IMR-90 (cell line): Measurements from ENCODE around the gene SERP1. TPM values are rescaled to one million over a fixed set of nuclear protein-coding genes. Genes with fewer than 3 reads are reported as not detected.

Experiments
- ATAC-seq: fragments of 200-7000 bp; cut with Tn5 transposase; 2 replicates; pipeline ENCODE4 v1.9.1; 2020; ENCODE audit warnings: low read depth, mild to moderate bottlenecking, moderate library complexity
- BruUV-seq: library from RNA; stranded (reverse); fragments of 400-500 nt; replicated peaks from 2 replicates; lab custom pipeline; 2021; lab: Mats Ljungman, UMichigan
- CTCF ChIA-PET: fragments of 300-600 bp; formaldehyde crosslinking; extraction: SDS; loops from one replicate; lab custom pipeline; 2021; ENCODE audit warnings: antibody characterized with exemption; lab: Yijun Ruan, JAX
- POLR2A ChIA-PET: fragments of 300-600 bp; sonication (Branson Sonifier 250); formaldehyde crosslinking; loops from one replicate; lab custom pipeline; 2022; ENCODE audit warnings: antibody characterized with exemption; ENCODE audit not compliant: unreplicated experiment; lab: Charles Lee
- DNase-seq: peaks from one replicate; pipeline ENCODE4 v3.0.0; 2013
- H2AFZ ChIP-seq: replicated peaks from 2 replicates; pipeline ENCODE3; 2013; ENCODE audit warnings: low read length, mild to moderate bottlenecking; ENCODE audit not compliant: poor library complexity
- H2AK5ac ChIP-seq: 2 replicates; pipeline ENCODE4 v1.6.1; 2013; ENCODE audit warnings: low read depth, low read length, inconsistent platforms
- H2AK9ac ChIP-seq: replicated peaks from 2 replicates; pipeline ENCODE3; 2013; ENCODE audit warnings: mild to moderate bottlenecking, low read depth, low read length, moderate library complexity; ENCODE audit not compliant: poor library complexity
- H2BK120ac ChIP-seq: 2 replicates; pipeline ENCODE4 v1.6.1; 2013; ENCODE audit warnings: low read depth, low read length, inconsistent platforms
- H2BK15ac ChIP-seq: 3 replicates; pipeline ENCODE4 v1.6.1; 2013; ENCODE audit warnings: low read depth, low read length, inconsistent platforms
- H2BK20ac ChIP-seq: 2 replicates; pipeline ENCODE4 v1.6.1; 2013; ENCODE audit warnings: low read depth, mild to moderate bottlenecking, inconsistent platforms, low read length, moderate library complexity
- H2BK5ac ChIP-seq: 2 replicates; pipeline ENCODE4 v1.6.1; 2013; ENCODE audit warnings: mild to moderate bottlenecking, low read depth, low read length, inconsistent platforms; ENCODE audit not compliant: poor library complexity, severe bottlenecking
- H3K14ac ChIP-seq: replicated peaks from 2 replicates; pipeline ENCODE4 v1.6.1; 2013; ENCODE audit warnings: low read depth, low read length, inconsistent platforms
- H3K18ac ChIP-seq: 2 replicates; pipeline ENCODE4 v1.6.1; 2013; ENCODE audit warnings: low read depth, low read length, control low read depth
- H3K23ac ChIP-seq: 2 replicates; pipeline ENCODE4 v1.6.1; 2013; ENCODE audit warnings: low read depth, low read length, inconsistent platforms
- H3K27ac ChIP-seq: 2 replicates; pipeline ENCODE4 v1.5.1; 2013; ENCODE audit warnings: mild to moderate bottlenecking, control low read depth, low read length; ENCODE audit not compliant: insufficient read depth
- H3K27me3 ChIP-seq: 2 replicates; pipeline ENCODE4 v1.6.1; 2013; ENCODE audit warnings: low read length; ENCODE audit not compliant: control insufficient read depth, insufficient read depth
- H3K36me3 ChIP-seq: 2 replicates; pipeline ENCODE4 v1.6.1; 2013; ENCODE audit warnings: low read length, mixed read lengths; ENCODE audit not compliant: control insufficient read depth, insufficient read depth
- H3K4ac ChIP-seq: 2 replicates; pipeline ENCODE4 v1.6.1; 2013; ENCODE audit warnings: low read depth, low read length, inconsistent platforms
- H3K4me1 ChIP-seq: 2 replicates; pipeline ENCODE4 v1.6.1; 2013; ENCODE audit warnings: low read length, mixed read lengths; ENCODE audit not compliant: control insufficient read depth, insufficient read depth
- H3K4me2 ChIP-seq: 2 replicates; pipeline ENCODE4 v1.6.1; 2013; ENCODE audit warnings: low read depth, mild to moderate bottlenecking, control low read depth, low read length, moderate library complexity
- H3K4me3 ChIP-seq: 2 replicates; pipeline ENCODE4 v1.5.1; 2013; ENCODE audit warnings: low read depth, mild to moderate bottlenecking, control low read depth, low read length, moderate library complexity; ENCODE audit not compliant: insufficient read depth
- H3K56ac ChIP-seq: 2 replicates; pipeline ENCODE4 v1.6.1; 2013; ENCODE audit warnings: low read length, inconsistent platforms; ENCODE audit not compliant: insufficient read depth; ENCODE audit errors: extremely low read depth
- H3K79me1 ChIP-seq, 2 experiments: 2 replicates each; pipeline ENCODE4 v1.6.1; 2013; ENCODE audit warnings: low read length in 2 of 2, inconsistent platforms in 1 of 2, low read depth in 1 of 2
- H3K9ac ChIP-seq: 2 replicates; pipeline ENCODE4 v1.6.1; 2013; ENCODE audit warnings: low read depth, low read length, control low read depth
- H3K9me1 ChIP-seq: 2 replicates; pipeline ENCODE4 v1.6.1; 2013; ENCODE audit warnings: low read length, inconsistent platforms; ENCODE audit not compliant: insufficient read depth
- H3K9me3 ChIP-seq: 2 replicates; pipeline ENCODE4 v1.6.1; 2013; ENCODE audit warnings: low read length; ENCODE audit not compliant: control insufficient read depth, insufficient read depth
- H4K20me1 ChIP-seq: 2 replicates; pipeline ENCODE4 v1.6.1; 2013; ENCODE audit warnings: low read length, inconsistent platforms; ENCODE audit not compliant: insufficient read depth
- H4K5ac ChIP-seq: 2 replicates; pipeline ENCODE4 v1.6.1; 2013; ENCODE audit warnings: mild to moderate bottlenecking, low read depth, low read length, control low read depth
- H4K8ac ChIP-seq, 2 experiments: 2 replicates each; pipeline ENCODE4 v1.6.1; 2013; ENCODE audit warnings: low read depth in 2 of 2, low read length in 2 of 2, control low read depth in 1 of 2, inconsistent platforms in 1 of 2
- H4K91ac ChIP-seq: 2 replicates; pipeline ENCODE4 v1.6.1; 2013; ENCODE audit warnings: low read depth, low read length, inconsistent platforms; ENCODE audit not compliant: insufficient read depth
- BHLHE40 ChIP-seq: fragments of 150-350 bp; IDR thresholded peaks from 2 replicates; pipeline ENCODE4 v1.6.1; 2016; ENCODE audit warnings: mild to moderate bottlenecking, low read depth, low read length
- CEBPB ChIP-seq: IDR thresholded peaks from 2 replicates; pipeline ENCODE4 v1.6.1; 2012; ENCODE audit warnings: low read depth, low read length, improper control_type of control experiment
- FOS ChIP-seq: fragments of 150-350 bp; IDR thresholded peaks from 2 replicates; pipeline ENCODE4 v1.6.1; 2016; ENCODE audit warnings: low read depth, low read length
- MAFK ChIP-seq: IDR thresholded peaks from 2 replicates; pipeline ENCODE4 v1.6.1; 2012; ENCODE audit warnings: low read depth, low read length, improper control_type of control experiment
- MAZ ChIP-seq: IDR thresholded peaks from 2 replicates; pipeline ENCODE4 v1.6.1; 2012; ENCODE audit warnings: low read depth, mild to moderate bottlenecking, low read length, improper control_type of control experiment, moderate library complexity, borderline replicate concordance
- MXI1 ChIP-seq: IDR thresholded peaks from 2 replicates; pipeline ENCODE4 v1.6.1; 2012; ENCODE audit warnings: low read depth, mild to moderate bottlenecking, low read length, moderate library complexity, borderline replicate concordance
- POLR2A ChIP-seq: IDR thresholded peaks from 2 replicates; pipeline ENCODE4 v1.6.1; 2012; ENCODE audit warnings: mild to moderate bottlenecking, low read depth, low read length
- RAD21 ChIP-seq: IDR thresholded peaks from 2 replicates; pipeline ENCODE4 v1.6.1; 2012; ENCODE audit warnings: low read length, improper control_type of control experiment
- RCOR1 ChIP-seq: IDR thresholded peaks from 2 replicates; pipeline ENCODE4 v1.6.1; 2012; ENCODE audit warnings: mild to moderate bottlenecking, low read length, improper control_type of control experiment; ENCODE audit not compliant: insufficient replicate concordance
- RFX5 ChIP-seq: IDR thresholded peaks from 2 replicates; pipeline ENCODE4 v1.8.0; 2012; ENCODE audit warnings: low read depth, mild to moderate bottlenecking, low read length, moderate library complexity
- WGBS, 2 experiments: methylation state at CpG; one replicate each; pipeline versions ENCODE4 v1.1.5 to v1.1.7; 2013; ENCODE audit warnings: missing lambda C conversion rate in 2 of 2; ENCODE audit not compliant: insufficient read length in 1 of 2; ENCODE audit errors: extremely low coverage in 2 of 2; 5-methylcytosine and 5-hydroxymethylcytosine counted together
- dilution Hi-C: fragments of 300-500 bp; cut with HindIII; formaldehyde crosslinking; loops from one replicate; pipeline ENCODE4 v1.14.3; 2018; ENCODE audit warnings: low sequenced_read_pairs; ENCODE audit not compliant: unreplicated experiment
- in situ Hi-C: fragments of 300-500 bp; cut with MboI; formaldehyde crosslinking; loops from 3 replicates; pipeline ENCODE4 v1.14.3; 2019; ENCODE audit warnings: low sequenced_read_pairs, inconsistent platforms, mixed read lengths
- intact Hi-C: fragments of 100-400 bp; cut with micrococcal nuclease; formaldehyde crosslinking; loops from 2 replicates; pipeline ENCODE4 v1.10.0; 2022
- polyA plus RNA-seq, 3 experiments: library from polyadenylated mRNA; depleted of rRNA; stranded (reverse); fragments of >200 nt; gene quantifications; 2 replicates each; pipeline ENCODE4 v1.2.3, GENCODE V29; 2012; ENCODE audit warnings: low replicate concordance in 1 of 3
- total RNA-seq: library from RNA; depleted of rRNA; stranded (reverse); fragments of >200 nt; gene quantifications from 2 replicates; pipeline ENCODE4 v1.2.3, GENCODE V29; 2012
- TF ChIP-seq, protein P1 (sequence below): fragments of 150-350 bp; IDR thresholded peaks from 2 replicates; pipeline ENCODE4 v1.6.1; 2017; ENCODE audit warnings: mild to moderate bottlenecking, antibody characterized with exemption, low read length, low read depth

SERP1 gene
- total and polyA plus RNA-seq, 2 of the 4 experiments (the other 2 are of a cell fraction) = 64.0 to 73.4 TPM

DNA sequence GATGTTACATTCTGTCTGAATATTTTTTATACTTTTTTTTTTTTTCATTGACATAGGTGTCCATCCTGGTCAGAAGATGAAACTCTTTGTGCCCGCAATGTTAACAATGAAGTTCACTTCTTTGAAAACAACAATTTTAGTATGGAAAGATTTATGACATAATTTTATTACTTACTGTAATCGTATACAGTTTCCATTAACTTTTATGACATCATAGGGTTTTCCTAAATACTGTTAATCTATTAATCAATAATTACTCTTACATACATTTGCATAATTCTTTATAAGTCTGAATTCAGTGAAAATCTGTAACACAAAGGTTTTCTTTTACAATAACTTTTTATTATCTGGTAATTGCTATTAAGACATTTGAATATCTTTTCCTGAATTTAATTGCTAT lies 17.9 kb upstream of the SERP1 start:
- no TSS peak for BruUV-seq
- Histone ChIP-seq H2AK5ac (no peak overlapping the region), H4K91ac (no peak overlapping the region), H3K23ac (no peak overlapping the region), H3K14ac (no peak overlapping the region), H2AK9ac (no peak overlapping the region), H3K4me3 (no peak overlapping the region), H3K18ac (no peak overlapping the region), H2BK20ac (no peak overlapping the region), H3K36me3 (peaks cover 9% of the 10 kb centered on the region), H4K5ac (no peak overlapping the region), H2BK5ac (no peak overlapping the region), H4K8ac (no peak overlapping the region), H2BK120ac (no peak overlapping the region), H3K4me1 (no peaks in the 10 kb centered on the region), H3K9ac (no peak overlapping the region), H3K4ac (no peak overlapping the region), H3K9me3 (no peaks in the 10 kb centered on the region), H3K9me1 (no peaks in the 10 kb centered on the region), H2AFZ (no peak overlapping the region), H2BK15ac (no peak overlapping the region), H3K27me3 (no peaks in the 10 kb centered on the region), H3K79me1 (peaks cover 7% of the 10 kb centered on the region in 2 experiments; a peak in 3 of 4 replicates), H3K27ac (no peak overlapping the region), H3K4me2 (no peak overlapping the region), H4K20me1 (no peaks in the 10 kb centered on the region), H3K56ac (no peak overlapping the region)
- dilution Hi-C loops = no loop called here
- in situ Hi-C loops = no loop called here
- DNase-seq = no peak
- ATAC-seq = no peak
- WGBS, 2 experiments = no CpG with 5 or more reads among the region's 2 CpGs
- TF ChIP-seq RFX5 (no peak), POLR2A (no peak), BHLHE40 (no peak), RCOR1 (no peak), MAZ (no peak), FOS (no peak), RAD21 (no peak), MXI1 (no peak), MAFK (no peak), CEBPB (no peak)
- TF ChIP-seq, protein P1, sequence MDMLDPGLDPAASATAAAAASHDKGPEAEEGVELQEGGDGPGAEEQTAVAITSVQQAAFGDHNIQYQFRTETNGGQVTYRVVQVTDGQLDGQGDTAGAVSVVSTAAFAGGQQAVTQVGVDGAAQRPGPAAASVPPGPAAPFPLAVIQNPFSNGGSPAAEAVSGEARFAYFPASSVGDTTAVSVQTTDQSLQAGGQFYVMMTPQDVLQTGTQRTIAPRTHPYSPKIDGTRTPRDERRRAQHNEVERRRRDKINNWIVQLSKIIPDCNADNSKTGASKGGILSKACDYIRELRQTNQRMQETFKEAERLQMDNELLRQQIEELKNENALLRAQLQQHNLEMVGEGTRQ = no peak
- CTCF ChIA-PET = no interaction called here
- POLR2A ChIA-PET = no interaction called here
- intact Hi-C loops = no loop called here
